ENCODE measurements around the gene MCM3AP.

- TF ChIP-seq CTCF (IDR thresholded peaks at IDR 0.05; ENCODE audit: low read depth, low read length, missing input control) (no peak), GABPA (IDR thresholded peaks at IDR 0.05 in 1 of 2, conservative IDR thresholded peaks at IDR 0.05 in 1 of 2) (no peak), TAF1 (conservative IDR thresholded peaks at IDR 0.05) (no peak), ATF3 (IDR thresholded peaks at IDR 0.05) (no peak), SP1 (IDR thresholded peaks at IDR 0.05) (no peak), REST (IDR thresholded peaks at IDR 0.05) (no peak), EGR1 (IDR thresholded peaks at IDR 0.05; ENCODE audit: low read depth in 2 of 2) (no peak)
Observed at GRCh38 chr21:46208761-46209721, 76.4 kb downstream of the MCM3AP start.

Data from liver (tissue), 3 donors.